DOHH2 (cell line): Measurements from ENCODE around the gene LMO2.

Experiments
- H3F3A ChIP-seq: fragments of 200-600 bp; sonication (generic), shearing (Covaris generic); 2 replicates; pipeline ENCODE4 v1.6.0; 2016; ENCODE audit warnings: antibody characterized with exemption, mild to moderate bottlenecking; ENCODE audit not compliant: control insufficient read depth, insufficient read depth
- H3K27ac ChIP-seq: fragments of 200-600 bp; sonication (generic); 2 replicates; pipeline ENCODE4 v1.5.1; 2014; ENCODE audit warnings: low read depth, mild to moderate bottlenecking, low read length, moderate library complexity
- H3K27me3 ChIP-seq: fragments of 200-600 bp; sonication (generic); 2 replicates; pipeline ENCODE4 v1.6.1; 2014; ENCODE audit warnings: mild to moderate bottlenecking, low read length, mixed read lengths; ENCODE audit not compliant: control insufficient read depth
- H3K36me3 ChIP-seq: fragments of 200-600 bp; sonication (generic); 2 replicates; pipeline ENCODE4 v1.6.1; 2014; ENCODE audit warnings: mild to moderate bottlenecking, low read length, moderate library complexity, mixed read lengths; ENCODE audit not compliant: control insufficient read depth
- H3K4me1 ChIP-seq: fragments of 200-600 bp; sonication (generic); 2 replicates; pipeline ENCODE4 v1.6.1; 2014; ENCODE audit warnings: mild to moderate bottlenecking, low read length, mixed read lengths; ENCODE audit not compliant: control insufficient read depth
- H3K4me2 ChIP-seq: fragments of 200-600 bp; sonication (generic); 2 replicates; pipeline ENCODE4 v1.6.0; 2014; ENCODE audit warnings: mild to moderate bottlenecking, low read length, moderate library complexity
- H3K4me3 ChIP-seq: fragments of 200-600 bp; sonication (generic); 2 replicates; pipeline ENCODE4 v1.5.1; 2014; ENCODE audit warnings: mild to moderate bottlenecking, low read length, mixed read lengths
- H3K79me2 ChIP-seq: fragments of 200-600 bp; sonication (generic); 2 replicates; pipeline ENCODE4 v1.6.1; 2014; ENCODE audit warnings: mild to moderate bottlenecking, low read length, mixed read lengths; ENCODE audit not compliant: control insufficient read depth
- H3K9me2 ChIP-seq: fragments of 200-600 bp; sonication (generic); replicated peaks from 2 replicates; pipeline ENCODE4 v1.6.1; 2014; ENCODE audit warnings: mild to moderate bottlenecking, low read length, mixed read lengths; ENCODE audit not compliant: control insufficient read depth
- H3K9me3 ChIP-seq: fragments of 200-600 bp; sonication (generic); 2 replicates; pipeline ENCODE4 v1.6.1; 2014; ENCODE audit warnings: antibody characterized with exemption, low read length, mixed read lengths; ENCODE audit not compliant: control insufficient read depth, insufficient read depth
- H4K20me1 ChIP-seq: fragments of 200-600 bp; sonication (generic); 2 replicates; pipeline ENCODE4 v1.6.0; 2014; ENCODE audit warnings: low read depth, mild to moderate bottlenecking, antibody characterized with exemption, low read length, moderate library complexity; ENCODE audit not compliant: control insufficient read depth, insufficient read depth
- CTCF ChIP-seq: fragments of 200-600 bp; sonication (generic); IDR thresholded peaks from one replicate; pipeline ENCODE4 v1.5.1; 2014; ENCODE audit warnings: antibody characterized with exemption, mild to moderate bottlenecking, low read depth, low read length; ENCODE audit not compliant: poor library complexity, severe bottlenecking
- EZH2phosphoT487 ChIP-seq: fragments of 200-600 bp; sonication (generic); IDR thresholded peaks from 2 replicates; pipeline ENCODE4 v1.6.1; 2017; ENCODE audit warnings: borderline replicate concordance, mild to moderate bottlenecking, antibody characterized with exemption, low read length, moderate library complexity, mixed read lengths

The LMO2 gene

GRCh38 chr11:33889296-33889695, 2.6 kb downstream of the LMO2 start:
- Histone ChIP-seq H3K9me3 (no peaks in the 10 kb centered on the region), H3K27ac (no peak overlapping the region), H4K20me1 (no peaks in the 10 kb centered on the region), H3K4me2 (no peak overlapping the region), H3K9me2 (no peaks in the 10 kb centered on the region), H3K36me3 (no peaks in the 10 kb centered on the region), H3K79me2 (no peaks in the 10 kb centered on the region), H3K27me3 (no peaks in the 10 kb centered on the region), H3K4me3 (no peak overlapping the region), H3K4me1 (peaks cover 48% of the 10 kb centered on the region), H3F3A (no peaks in the 10 kb centered on the region)
- TF ChIP-seq EZH2phosphoT487 (no peak), CTCF (no peak)

- TF ChIP-seq EZH2phosphoT487 (no peak), CTCF (no peak)
- peaks cover 34% of the 10 kb centered on the region for H3K4me1 ChIP-seq
- no peaks in the 10 kb centered on the region for H3K79me2 ChIP-seq
- H3K36me3 ChIP-seq: no peaks in the 10 kb centered on the region
- H4K20me1 ChIP-seq: no peaks in the 10 kb centered on the region
- H3K27me3 ChIP-seq: no peaks in the 10 kb centered on the region; the same call in 1 of the 2 replicates
- H3K27ac ChIP-seq: no peak overlapping the region
- no peaks in the 10 kb centered on the region for H3K9me3 ChIP-seq
- no peak overlapping the region for H3K4me3 ChIP-seq
- no peaks in the 10 kb centered on the region for H3K9me2 ChIP-seq
- H3F3A ChIP-seq: no peaks in the 10 kb centered on the region
- no peak overlapping the region for H3K4me2 ChIP-seq
Observed at GRCh38 chr11:33887886-33888285, 4.0 kb downstream of the LMO2 start.

GRCh38 chr11:33885338-33886005, 6.4 kb downstream of the LMO2 start:
- TF ChIP-seq EZH2phosphoT487 (no peak), CTCF (no peak)
- Histone ChIP-seq H3K9me3 (no peaks in the 10 kb centered on the region), H3K4me3 (no peak overlapping the region), H3K4me2 (no peak overlapping the region), H3K27me3 (no peaks in the 10 kb centered on the region; the same call in 1 of the 2 replicates), H3K9me2 (no peaks in the 10 kb centered on the region), H3K27ac (no peak overlapping the region), H3K4me1 (peaks cover 12% of the 10 kb centered on the region), H4K20me1 (no peaks in the 10 kb centered on the region), H3F3A (no peaks in the 10 kb centered on the region), H3K79me2 (no peaks in the 10 kb centered on the region), H3K36me3 (no peaks in the 10 kb centered on the region)
